ENCODE results near the gene SLFN5. TPM values are rescaled to one million over a fixed set of nuclear protein-coding genes. Genes with fewer than 3 reads are reported as not detected.
"Not testable (repeated sequence)": the region's sequence is repeated elsewhere in the genome, so short reads cannot be mapped to it uniquely, and the experiment has no call there.

The SLFN5 gene
- total RNA-seq, 1 donor from 2014 or later: 6.7 TPM

DNA sequence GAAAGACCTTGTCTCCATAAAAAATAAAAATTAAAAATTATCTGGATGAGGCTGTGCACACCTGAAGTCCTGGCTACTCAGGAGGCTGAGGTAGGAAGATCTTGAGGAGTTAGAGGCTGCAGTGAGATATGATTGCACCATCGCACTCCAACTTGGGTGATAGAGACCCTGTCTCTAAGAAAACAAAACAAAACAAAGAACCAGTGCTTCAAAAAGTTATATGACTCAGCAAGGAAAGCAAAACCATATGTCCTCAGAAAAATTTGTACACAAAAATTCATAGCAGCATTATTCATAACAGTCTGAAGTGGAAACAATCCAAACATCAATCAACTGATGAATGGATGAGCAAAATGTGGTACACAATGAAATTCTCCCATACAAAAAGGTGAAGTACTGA is 48.9 kb downstream of the SLFN5 start:
- DNase-seq: no peak

DNA sequence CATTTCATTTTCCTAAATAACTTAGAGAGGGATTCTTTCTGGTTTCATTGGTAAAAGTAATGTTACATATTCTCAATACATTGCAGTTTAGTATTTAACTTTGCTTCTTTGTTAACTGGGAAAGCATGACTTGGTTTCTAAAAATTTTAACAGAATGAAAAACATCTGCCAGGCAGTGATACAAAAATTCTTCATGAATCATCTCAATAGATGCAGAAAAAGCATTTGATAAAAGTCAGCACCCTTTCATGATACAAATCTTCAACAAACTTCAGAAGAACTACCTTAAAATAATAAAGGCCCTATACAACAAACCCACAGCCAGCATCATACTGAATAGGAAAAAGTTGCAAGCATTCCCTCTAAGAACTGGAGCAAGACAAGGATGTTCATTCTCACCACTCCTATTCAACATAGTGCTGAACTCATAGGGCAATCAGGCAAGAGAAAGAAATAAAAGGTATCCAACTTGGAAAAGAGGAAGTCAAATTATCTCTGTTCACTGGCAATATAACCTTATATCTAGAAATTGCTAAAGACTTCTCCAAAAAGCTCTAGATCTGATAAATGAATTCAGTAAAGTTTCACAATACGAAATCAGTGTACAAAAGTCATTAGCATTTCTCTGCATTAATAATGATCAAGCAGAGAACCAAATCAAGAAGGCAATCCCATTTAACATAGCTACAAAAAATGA is 50.4 kb downstream of the SLFN5 start:
- no peak for DNase-seq

DNA sequence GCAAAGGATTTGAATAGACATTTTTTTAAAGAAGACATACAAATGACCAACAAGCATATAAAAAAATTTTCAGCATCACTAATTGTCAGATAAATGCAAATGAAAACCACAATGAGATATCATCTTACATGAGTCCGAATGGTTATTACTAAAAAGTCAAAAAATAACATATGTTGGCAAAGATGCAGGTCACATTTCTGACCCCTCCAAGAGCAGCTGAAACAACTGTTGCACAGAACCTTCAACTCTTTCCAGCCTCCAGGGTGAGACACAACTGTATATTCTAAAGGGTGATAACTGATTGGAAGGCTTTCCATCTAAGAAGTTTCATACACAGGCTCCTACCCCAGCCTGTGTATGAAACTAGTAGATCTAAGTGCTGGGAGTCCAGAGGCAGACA is 51.9 kb downstream of the SLFN5 start:
- no peak for DNase-seq

DNA sequence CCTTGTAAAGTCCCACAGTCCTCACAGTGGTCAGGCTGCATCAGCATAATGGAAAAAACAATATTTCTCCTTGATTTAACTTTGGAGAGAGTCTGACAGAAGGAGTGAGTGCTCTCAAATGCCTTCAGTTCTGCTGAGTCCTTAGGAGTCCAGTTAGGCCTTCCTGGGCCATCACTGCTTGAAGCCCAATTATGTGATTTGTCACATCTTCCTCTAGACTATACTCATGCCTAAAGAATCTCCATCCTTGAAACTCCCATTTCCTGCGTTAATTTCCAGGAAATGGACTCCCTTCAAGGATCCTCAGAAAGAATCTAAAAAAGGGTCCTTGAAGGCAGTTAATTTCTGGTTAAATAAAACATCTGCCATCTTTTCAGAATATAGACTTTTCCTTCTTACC is 52.8 kb downstream of the SLFN5 start:
- no peak for DNase-seq

DNA sequence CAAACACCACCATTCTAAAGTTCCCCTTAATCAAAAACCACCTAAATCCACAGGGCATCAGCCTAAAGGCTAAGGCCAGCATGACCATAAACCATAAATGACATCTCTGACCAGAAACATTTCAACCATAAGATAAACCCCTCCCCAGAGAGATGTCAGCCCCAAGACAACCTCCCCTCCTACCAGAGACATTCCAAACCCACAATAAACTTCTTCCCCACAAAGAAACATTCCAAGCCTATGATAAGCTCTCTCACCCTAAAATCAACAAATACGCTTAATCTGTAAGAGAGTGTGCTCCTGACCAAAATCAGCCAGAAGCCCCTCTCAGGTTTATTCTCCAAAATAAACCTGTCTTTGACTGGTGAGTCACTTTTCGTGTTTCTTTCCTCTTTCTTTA is 54.8 kb downstream of the SLFN5 start:
- no peak for DNase-seq

DNA sequence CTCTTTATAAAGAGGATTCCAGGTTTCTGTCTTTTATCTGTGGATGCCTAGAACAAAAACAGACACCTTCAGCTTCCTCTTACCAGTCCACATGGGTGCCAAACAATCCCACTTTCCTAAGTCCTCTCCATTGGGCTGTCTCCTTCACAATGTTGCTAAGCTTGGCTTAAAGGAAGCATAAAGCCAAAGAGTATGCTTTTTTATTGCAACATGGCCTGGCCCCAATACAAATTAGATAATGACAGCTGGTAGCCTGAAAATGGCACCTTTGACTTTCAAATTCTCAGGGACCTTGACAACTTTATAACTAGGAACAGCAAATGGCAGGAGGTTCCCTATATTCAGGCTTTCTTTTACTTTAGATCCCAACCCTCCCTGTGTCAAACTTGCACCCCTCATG is 55.8 kb downstream of the SLFN5 start:
- no peak for DNase-seq

DNA sequence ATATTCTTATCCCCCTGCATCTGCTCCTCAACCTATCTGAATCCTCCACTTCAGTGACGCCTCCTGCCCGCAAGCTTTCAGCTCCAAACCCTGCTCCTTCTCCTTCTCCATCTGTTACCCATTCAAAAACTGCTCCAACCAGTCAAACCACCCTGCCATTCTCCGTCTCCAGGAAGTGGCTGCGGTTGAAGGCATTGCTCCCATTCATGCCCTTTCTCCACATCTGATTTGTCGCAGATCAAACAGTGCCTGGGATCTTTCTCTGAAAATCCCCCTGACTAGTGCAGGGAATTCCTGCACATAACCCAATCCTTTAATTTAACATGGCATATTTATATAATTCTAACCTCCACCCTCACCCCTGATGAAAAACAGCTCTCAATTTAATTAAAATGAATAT is 56.3 kb downstream of the SLFN5 start:
- DNase-seq: no peak

DNA sequence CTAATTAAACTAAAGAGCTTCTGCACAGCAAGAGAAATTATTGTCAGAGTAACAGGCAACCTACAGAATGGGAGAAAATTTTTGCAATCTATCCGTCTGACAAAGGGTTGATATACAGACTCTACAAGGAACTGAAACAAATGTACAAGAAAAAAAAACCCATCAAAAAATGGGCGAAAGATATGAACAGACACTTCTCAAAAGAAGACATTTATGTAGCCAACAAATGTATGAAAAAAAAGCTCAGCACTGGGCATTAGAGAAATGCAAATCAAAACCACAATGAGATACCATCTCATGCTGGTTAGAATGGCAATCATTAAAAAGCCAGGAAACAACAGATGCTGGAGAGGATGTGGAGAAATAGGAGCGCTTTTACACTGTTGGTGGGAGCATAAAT is 66.5 kb downstream of the SLFN5 start:
- not testable (repeated sequence) for DNase-seq

DNA sequence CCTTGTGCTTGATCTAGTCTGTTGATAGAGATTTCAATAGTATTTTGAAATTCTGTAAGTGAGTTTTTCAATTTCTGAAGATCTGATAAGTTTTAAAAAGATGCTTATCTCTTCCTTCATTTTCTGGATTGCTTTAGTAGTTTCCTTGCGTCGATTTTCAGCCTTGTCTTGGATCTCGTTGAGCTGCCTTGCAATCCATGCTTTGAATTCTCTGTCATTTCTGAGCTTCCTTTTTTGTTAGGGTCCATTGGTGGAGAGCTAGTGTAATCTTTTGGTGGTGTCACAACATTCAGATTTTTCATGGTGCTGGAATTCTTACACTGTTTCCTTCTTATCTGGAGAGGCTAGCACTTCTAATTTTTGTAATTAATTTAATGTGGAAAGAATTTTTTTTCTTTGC is 69.5 kb downstream of the SLFN5 start:
- DNase-seq: no peak

DNA sequence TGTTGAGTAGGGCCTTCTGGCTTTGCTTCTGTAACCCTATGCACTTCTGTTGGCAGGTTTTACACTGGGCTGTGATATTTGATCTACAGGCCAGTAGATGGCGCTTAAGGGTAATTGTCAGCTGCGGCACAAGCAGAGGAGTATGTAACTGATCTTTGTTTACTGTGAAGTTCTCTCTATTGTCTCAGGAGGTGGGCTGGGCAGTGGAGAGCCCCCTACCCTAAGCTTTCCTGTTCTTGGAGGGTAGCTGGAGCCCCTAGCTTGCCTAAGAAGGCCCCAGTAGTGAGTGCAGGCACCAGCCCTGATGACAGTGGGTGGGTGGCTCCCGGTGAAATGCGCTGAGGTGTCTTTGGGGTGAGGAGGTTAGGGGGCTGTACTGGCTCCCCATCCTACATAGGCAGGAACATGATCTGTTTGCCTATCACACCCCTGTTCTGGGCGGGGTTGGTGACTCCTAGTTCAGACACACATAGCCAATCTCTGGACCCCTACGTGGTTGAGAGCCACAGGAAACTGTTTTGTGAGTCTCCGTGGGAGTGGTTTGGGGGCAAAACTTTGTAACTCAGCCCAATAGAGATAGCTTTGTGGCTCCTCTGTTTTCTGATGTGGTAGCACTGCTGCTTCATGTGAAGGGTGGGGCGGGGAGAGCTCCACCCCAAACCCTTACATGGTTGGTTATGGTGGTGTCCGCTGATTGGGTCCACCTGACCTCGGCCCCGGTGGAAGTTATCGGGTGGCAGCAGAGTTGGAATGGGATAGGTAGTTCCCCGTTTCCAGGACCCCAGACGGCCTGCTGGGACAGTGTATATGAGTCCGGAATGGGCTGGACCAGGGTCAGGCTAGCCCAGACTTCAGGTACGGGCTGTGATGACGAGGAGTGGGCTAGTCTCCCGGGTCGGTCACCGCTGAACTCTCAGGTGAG is 70.2 kb downstream of the SLFN5 start:
- peak; percentile 57 for DNase-seq

DNA sequence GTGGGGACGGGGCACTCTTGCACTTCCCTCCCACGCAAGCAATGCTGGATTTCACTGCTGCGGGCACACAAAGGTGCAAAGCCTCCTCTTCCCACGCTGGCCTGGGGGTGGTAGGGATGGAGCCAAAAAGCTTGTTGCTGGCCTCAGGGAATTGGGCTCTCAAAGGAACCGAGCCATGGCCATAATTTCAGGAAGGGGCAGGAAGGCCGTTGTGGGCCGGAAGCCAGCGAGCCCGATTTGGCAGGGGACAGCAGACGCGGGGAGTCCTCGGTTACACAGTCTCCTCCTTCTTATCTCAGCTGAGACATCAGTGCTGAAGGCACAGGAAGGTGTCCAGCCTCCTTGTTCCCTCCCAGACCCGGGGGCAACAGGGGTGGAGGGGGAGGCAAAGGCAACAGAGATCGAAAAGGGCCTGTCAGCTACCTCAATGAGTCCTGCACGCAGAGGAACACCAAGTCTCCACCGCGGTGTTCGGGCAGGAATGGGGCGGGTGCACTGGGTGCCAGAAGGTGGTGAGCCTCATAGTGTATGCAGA is 71.1 kb downstream of the SLFN5 start:
- no peak for DNase-seq

DNA sequence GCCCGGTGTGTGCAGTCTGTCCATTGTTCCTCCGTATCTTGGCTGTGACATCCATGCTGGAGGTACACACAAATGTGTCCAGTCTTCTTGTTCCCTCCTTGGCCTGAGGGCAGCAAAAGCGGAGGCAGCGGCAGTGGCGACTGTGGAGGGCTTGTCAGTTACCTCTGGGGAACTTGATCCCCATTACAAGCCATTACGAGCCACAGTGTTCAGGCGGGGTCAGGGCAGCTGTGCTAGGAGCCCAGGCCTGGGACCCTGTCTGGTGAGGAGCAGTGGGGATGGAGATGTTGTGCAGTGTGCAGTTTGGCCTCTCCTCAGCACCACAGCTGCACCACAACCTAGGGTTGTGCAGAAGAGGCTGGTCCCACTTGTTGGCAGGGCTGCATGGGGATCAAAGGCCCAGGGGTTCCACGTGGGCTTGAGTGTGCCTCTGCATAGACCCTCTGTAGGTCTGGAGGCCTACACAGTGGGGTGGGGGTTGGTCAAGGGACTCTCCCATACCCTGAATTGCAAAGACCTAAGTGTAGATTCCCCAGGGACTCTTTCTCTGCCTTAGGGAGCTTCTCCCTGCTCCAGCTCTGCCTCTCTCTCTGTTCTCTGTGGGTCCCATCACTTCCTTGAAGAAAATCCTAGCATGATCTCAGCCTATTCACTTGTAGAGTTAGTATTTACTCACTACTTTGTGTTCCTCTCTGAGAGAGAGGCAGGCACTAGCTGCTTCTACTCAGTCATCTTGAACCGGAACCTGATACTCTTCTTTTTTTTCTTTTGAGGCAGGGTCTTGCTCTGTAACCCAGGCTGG is 71.7 kb downstream of the SLFN5 start:
- no peak for DNase-seq

DNA sequence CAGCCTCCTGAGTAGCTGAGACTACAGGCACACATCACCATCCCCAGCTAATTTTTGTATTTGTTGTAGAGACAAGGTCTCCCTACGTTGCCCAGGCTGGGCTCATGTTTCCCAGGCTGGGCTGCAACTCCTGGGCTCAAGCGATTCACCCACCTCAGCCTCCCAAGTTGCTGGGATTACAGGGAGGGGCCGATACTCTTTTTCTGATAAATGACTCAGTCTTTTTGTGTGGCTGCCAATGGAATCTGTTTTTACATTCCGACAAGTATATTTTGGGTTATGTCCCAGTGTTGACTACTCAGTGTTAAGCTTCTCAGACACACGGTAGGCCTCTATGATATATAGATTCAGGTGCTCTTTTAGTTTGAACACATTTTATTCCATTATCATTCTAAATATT is 72.4 kb downstream of the SLFN5 start:
- peak; percentile 26 for DNase-seq

DNA sequence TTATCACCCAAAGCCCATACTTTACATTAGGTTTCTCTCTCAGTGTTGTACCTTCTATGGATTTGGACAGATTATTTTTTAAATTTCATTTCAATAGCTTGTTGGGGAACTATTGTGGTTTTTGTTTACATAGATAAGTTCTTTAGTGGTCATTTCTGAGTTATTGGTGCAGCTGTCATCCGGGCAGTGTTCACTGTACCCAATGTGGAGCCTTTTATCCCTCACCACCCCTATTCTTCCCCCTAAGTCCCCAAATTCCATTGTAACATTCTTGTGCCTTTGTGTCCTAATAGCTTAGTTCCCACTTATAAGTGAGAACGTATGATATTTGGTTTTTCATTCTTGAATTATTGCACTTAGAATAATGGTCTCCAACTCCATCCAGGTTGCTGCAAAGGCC is 73.1 kb downstream of the SLFN5 start:
- DNase-seq: no peak

DNA sequence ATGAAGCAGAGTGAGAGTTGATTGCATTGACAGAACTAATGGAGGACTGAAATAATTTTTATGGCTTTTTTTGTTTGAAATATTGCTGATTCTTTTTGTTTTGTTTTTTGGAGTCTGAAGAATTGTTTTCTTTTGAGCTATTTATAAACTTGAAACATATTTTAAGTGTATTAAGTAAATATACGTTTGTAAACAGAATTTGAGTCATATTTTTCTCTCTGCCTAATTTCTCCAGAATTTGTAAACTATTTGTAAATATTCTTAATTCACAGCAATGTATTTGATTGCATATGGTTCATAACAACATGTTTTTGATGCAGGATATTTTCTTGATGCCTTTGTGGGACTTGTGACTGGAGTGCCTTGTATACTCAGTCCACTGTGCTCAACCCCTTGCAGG is 79.9 kb downstream of the SLFN5 start:
- DNase-seq: no peak

Other genes with a start within 250 kb of the SLFN5 start
- 6.5 TPM for gene RFFL, start 179.4 kb upstream of the SLFN5 start, total RNA-seq
- gene RAD51D, start 123.2 kb upstream of the SLFN5 start, total RNA-seq: 4.9 TPM
- gene FNDC8, start 121.5 kb upstream of the SLFN5 start, total RNA-seq: not detected
- 11.3 TPM for gene NLE1, start 100.8 kb upstream of the SLFN5 start, total RNA-seq
- 13.3 TPM for gene UNC45B, start 95.3 kb upstream of the SLFN5 start, total RNA-seq
- not detected for gene SLC35G3, start 48.7 kb upstream of the SLFN5 start, total RNA-seq
- 27.9 TPM for gene SLFN11, start 130.5 kb downstream of the SLFN5 start, total RNA-seq
- gene SLFN12, start 189.4 kb downstream of the SLFN5 start, total RNA-seq: 11.1 TPM
- gene SLFN13, start 205.7 kb downstream of the SLFN5 start, total RNA-seq: 3.6 TPM